Keratinocyte (primary cell): ENCODE data around the gene GABRB1. TPM values are rescaled to one million over a fixed set of nuclear protein-coding genes. Genes with fewer than 3 reads are reported as not detected.

ENCODE experiments used
- DNase-seq: peaks from one replicate; pipeline ENCODE4 v3.0.0-alpha.2; 2011; ENCODE audit warnings: low read depth, missing footprints, low spot score
- FAIRE-seq: peaks from 2 replicates; lab custom pipeline; 2011; peaks lifted over from hg19 to GRCh38; lab: Jason Lieb, UNC
- H2AFZ ChIP-seq: 2 replicates; pipeline ENCODE4 v1.6.0; 2012; ENCODE audit warnings: low read length, control low read depth, inconsistent platforms; ENCODE audit not compliant: control insufficient read depth
- H3K27ac ChIP-seq: 2 replicates; pipeline ENCODE4 v1.5.1; 2011; ENCODE audit warnings: low read length; ENCODE audit not compliant: control insufficient read depth, insufficient read depth
- H3K27me3 ChIP-seq: 3 replicates; pipeline ENCODE4 v1.6.0; 2011; ENCODE audit warnings: low read length; ENCODE audit not compliant: control insufficient read depth, insufficient read depth; ENCODE audit errors: extremely low read depth
- H3K36me3 ChIP-seq, 2 experiments: 2 replicates in 1 of 2; 3 replicates in 1 of 2; pipeline ENCODE4 v1.5.1; 2011; ENCODE audit warnings: low read length in 2 of 2, mild to moderate bottlenecking in 1 of 2; ENCODE audit not compliant: control insufficient read depth in 2 of 2, insufficient read depth in 2 of 2; ENCODE audit errors: extremely low read depth in 1 of 2
- H3K4me1 ChIP-seq: 3 replicates; pipeline ENCODE4 v1.5.1; 2011; ENCODE audit warnings: low read length; ENCODE audit not compliant: control insufficient read depth, insufficient read depth; ENCODE audit errors: extremely low read depth
- H3K4me2 ChIP-seq: 3 replicates; pipeline ENCODE4 v1.6.0; 2011; ENCODE audit warnings: low read depth, low read length; ENCODE audit not compliant: control insufficient read depth, insufficient read depth; ENCODE audit errors: extremely low read depth
- H3K4me3 ChIP-seq, 3 experiments: fragments of 200-600 bp in 1 of 3; sonication (generic) in 1 of 3; 2 replicates in 2 of 3; 3 replicates in 1 of 3; pipeline ENCODE4 v1.5.1; 2011 to 2016; ENCODE audit warnings: low read length in 3 of 3, mild to moderate bottlenecking in 3 of 3, control low read depth in 2 of 3, inconsistent platforms in 1 of 3, low read depth in 1 of 3, mixed read lengths in 1 of 3, mixed run types in 1 of 3, moderate library complexity in 1 of 3; ENCODE audit not compliant: control insufficient read depth in 2 of 3, insufficient read depth in 2 of 3; ENCODE audit errors: extremely low read depth in 1 of 3
- H3K79me2 ChIP-seq: 2 replicates; pipeline ENCODE4 v1.6.0; 2012; ENCODE audit warnings: low read length; ENCODE audit not compliant: control insufficient read depth, insufficient read depth
- H3K9ac ChIP-seq: 3 replicates; pipeline ENCODE4 v1.6.0; 2011; ENCODE audit warnings: low read length; ENCODE audit not compliant: control insufficient read depth, insufficient read depth; ENCODE audit errors: extremely low read depth
- H3K9me1 ChIP-seq: 3 replicates; pipeline ENCODE4 v1.6.0; 2011; ENCODE audit warnings: low read length; ENCODE audit not compliant: control insufficient read depth, insufficient read depth; ENCODE audit errors: extremely low read depth
- H3K9me3 ChIP-seq: 2 replicates; pipeline ENCODE4 v1.5.1; 2012; ENCODE audit warnings: low read depth, low read length; ENCODE audit not compliant: control insufficient read depth
- H4K20me1 ChIP-seq: 3 replicates; pipeline ENCODE4 v1.6.0; 2011; ENCODE audit warnings: low read length; ENCODE audit not compliant: control insufficient read depth, insufficient read depth; ENCODE audit errors: extremely low read depth
- EZH2 ChIP-seq: IDR thresholded peaks from one replicate; pipeline ENCODE4 v1.6.1; 2012; ENCODE audit warnings: inconsistent platforms, mild to moderate bottlenecking, low read length, moderate library complexity
- dilution Hi-C: fragments of 300-500 bp; cut with MboI; formaldehyde crosslinking; loops from one replicate; pipeline ENCODE4 v1.7.0; 2020; ENCODE audit warnings: low sequenced_read_pairs; ENCODE audit not compliant: extremely low pct_ligation_motif_present
- polyA plus RNA-seq, 5 experiments: library from polyadenylated mRNA; depleted of rRNA in 3 of 5; stranded (reverse) in 3 of 5; stranded (forward) in 1 of 5; unstranded in 1 of 5; fragments of >200 nt; gene quantifications; 1 replicate in 1 of 5; 2 replicates in 3 of 5; 3 replicates in 1 of 5; pipeline versions ENCODE4 v1.2.1 to v1.2.3, GENCODE V29; 2011 to 2012; ENCODE audit warnings: missing spikeins in 2 of 5, low read depth in 1 of 5, low replicate concordance in 1 of 5
- TF ChIP-seq, protein P1 (sequence below), 3 experiments: IDR thresholded peaks in 1 of 3; conservative IDR thresholded peaks in 1 of 3; optimal IDR thresholded peaks in 1 of 3; 2 replicates in 2 of 3; 3 replicates in 1 of 3; pipeline versions ENCODE3 to v1.5.1; 2011; ENCODE audit warnings: low read length in 3 of 3, mild to moderate bottlenecking in 3 of 3, moderate library complexity in 2 of 3, control low read depth in 1 of 3, inconsistent platforms in 1 of 3; ENCODE audit not compliant: insufficient read depth in 2 of 3; ENCODE audit errors: extremely low read depth in 1 of 3

The GABRB1 gene
- polyA plus RNA-seq, 1 donor (not counting 4 experiments of a cell fraction or from before 2014, with no cell fraction given): not detected

DNA sequence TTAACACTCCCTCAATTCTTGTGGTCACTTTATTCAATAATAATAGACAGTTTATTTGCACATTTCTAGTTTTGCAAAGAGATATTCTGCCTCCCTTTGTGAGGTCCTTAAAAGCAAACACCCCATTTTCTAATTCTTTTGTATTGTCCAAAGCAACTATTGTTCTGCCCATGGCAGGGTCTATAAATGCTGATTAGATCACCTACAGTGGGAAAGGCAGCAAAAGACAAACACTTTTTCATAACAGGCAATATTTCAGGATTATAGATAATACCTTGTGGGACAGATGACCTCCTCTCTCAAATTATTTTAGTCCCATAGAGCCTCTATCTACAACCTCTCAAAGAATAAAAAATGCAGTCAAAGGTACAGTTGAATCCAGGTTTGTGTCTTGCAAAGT is 403.6 kb downstream of the GABRB1 start:
- no peak for FAIRE-seq

DNA sequence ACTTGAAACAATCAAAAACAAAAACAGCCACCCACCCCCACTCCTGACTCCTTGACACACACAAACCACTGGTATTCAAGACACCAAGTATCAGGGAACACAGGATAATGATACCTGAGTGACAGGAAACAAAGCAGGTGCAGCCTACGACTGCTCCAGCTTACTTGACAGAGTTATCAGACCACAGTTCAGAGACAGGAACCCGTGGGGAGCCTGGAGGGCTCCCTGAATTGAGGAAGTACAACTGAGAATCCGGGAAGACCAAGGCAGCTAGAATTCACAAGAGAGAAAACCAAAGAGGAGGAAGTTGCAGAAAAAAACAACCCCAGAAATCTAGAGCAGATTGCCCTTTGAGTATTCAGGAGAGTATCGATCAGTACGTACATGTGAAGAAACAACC is 411.6 kb downstream of the GABRB1 start:
- Histone ChIP-seq H3K9me3 (no peaks in the 10 kb centered on the region), H2AFZ (no peak overlapping the region), H4K20me1 (no peaks in the 10 kb centered on the region), H3K36me3 (no peaks in the 10 kb centered on the region), H3K9me1 (no peaks in the 10 kb centered on the region), H3K4me1 (no peaks in the 10 kb centered on the region), H3K4me2 (no peak overlapping the region), H3K4me3 (no peak overlapping the region), H3K27ac (no peak overlapping the region), H3K27me3 (no peaks in the 10 kb centered on the region), H3K79me2 (no peaks in the 10 kb centered on the region), H3K9ac (no peak overlapping the region)
- TF ChIP-seq, protein P1, sequence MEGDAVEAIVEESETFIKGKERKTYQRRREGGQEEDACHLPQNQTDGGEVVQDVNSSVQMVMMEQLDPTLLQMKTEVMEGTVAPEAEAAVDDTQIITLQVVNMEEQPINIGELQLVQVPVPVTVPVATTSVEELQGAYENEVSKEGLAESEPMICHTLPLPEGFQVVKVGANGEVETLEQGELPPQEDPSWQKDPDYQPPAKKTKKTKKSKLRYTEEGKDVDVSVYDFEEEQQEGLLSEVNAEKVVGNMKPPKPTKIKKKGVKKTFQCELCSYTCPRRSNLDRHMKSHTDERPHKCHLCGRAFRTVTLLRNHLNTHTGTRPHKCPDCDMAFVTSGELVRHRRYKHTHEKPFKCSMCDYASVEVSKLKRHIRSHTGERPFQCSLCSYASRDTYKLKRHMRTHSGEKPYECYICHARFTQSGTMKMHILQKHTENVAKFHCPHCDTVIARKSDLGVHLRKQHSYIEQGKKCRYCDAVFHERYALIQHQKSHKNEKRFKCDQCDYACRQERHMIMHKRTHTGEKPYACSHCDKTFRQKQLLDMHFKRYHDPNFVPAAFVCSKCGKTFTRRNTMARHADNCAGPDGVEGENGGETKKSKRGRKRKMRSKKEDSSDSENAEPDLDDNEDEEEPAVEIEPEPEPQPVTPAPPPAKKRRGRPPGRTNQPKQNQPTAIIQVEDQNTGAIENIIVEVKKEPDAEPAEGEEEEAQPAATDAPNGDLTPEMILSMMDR (optimal IDR thresholded peaks at IDR 0.05 in 1 of 3, IDR thresholded peaks at IDR 0.05 in 1 of 3, conservative IDR thresholded peaks at IDR 0.05 in 1 of 3; ENCODE audit: extremely low read depth in 1 of 3, insufficient read depth in 2 of 3, low read length in 3 of 3): no peak
- no peak for TF ChIP-seq EZH2
- no peak for DNase-seq
- FAIRE-seq: no peak
- dilution Hi-C loops: no loop called here

More for the DNA sequence above, 403.6 kb downstream of the GABRB1 start:
- Histone ChIP-seq H4K20me1 (no peaks in the 10 kb centered on the region), H3K9ac (no peak overlapping the region), H3K9me3 (no peaks in the 10 kb centered on the region), H3K27me3 (no peaks in the 10 kb centered on the region), H2AFZ (no peak overlapping the region), H3K4me3 (no peak overlapping the region), H3K9me1 (no peaks in the 10 kb centered on the region), H3K79me2 (no peaks in the 10 kb centered on the region), H3K36me3 (no peaks in the 10 kb centered on the region), H3K27ac (no peak overlapping the region), H3K4me1 (no peaks in the 10 kb centered on the region), H3K4me2 (no peak overlapping the region)
- dilution Hi-C loops: no loop called here
- DNase-seq: no peak
- TF ChIP-seq EZH2: no peak
- TF ChIP-seq, protein P1 (optimal IDR thresholded peaks at IDR 0.05 in 1 of 3, IDR thresholded peaks at IDR 0.05 in 1 of 3, conservative IDR thresholded peaks at IDR 0.05 in 1 of 3; ENCODE audit: extremely low read depth in 1 of 3, insufficient read depth in 2 of 3, low read length in 3 of 3): no peak
